ENCODE measurements around the gene CDC40. TPM values are rescaled to one million over a fixed set of nuclear protein-coding genes. Genes with fewer than 3 reads are reported as not detected.

The CDC40 gene
- total RNA-seq, 1 donor = 27.5 TPM

- Histone ChIP-seq H3K36me3 (ENCODE audit: insufficient read depth, low read length) (no peaks in the 10 kb centered on the region), H2AFZ (ENCODE audit: low read length) (no peak overlapping the region), H3K27me3 (ENCODE audit: insufficient read depth, low read length) (no peaks in the 10 kb centered on the region), H3K9me3 (ENCODE audit: low read depth, low read length) (no peaks in the 10 kb centered on the region), H3K27ac (ENCODE audit: low read depth, low read length) (no peak overlapping the region), H3K4me1 (ENCODE audit: insufficient read depth, low read length) (no peaks in the 10 kb centered on the region), H4K20me1 (ENCODE audit: insufficient read depth, low read length) (no peaks in the 10 kb centered on the region), H3K79me2 (ENCODE audit: insufficient read depth, low read length) (no peaks in the 10 kb centered on the region), H3K4me2 (ENCODE audit: insufficient read depth, low read length) (no peak overlapping the region), H3K4me3 (ENCODE audit: insufficient read depth, low read length) (no peak overlapping the region)
- no peak for TF ChIP-seq CTCF (IDR thresholded peaks at IDR 0.05; ENCODE audit: extremely low read depth, low read depth, low read length)
- DNase-seq (ENCODE audit: insufficient read length, low spot score, missing footprints) = no peak
These were observed 85.0 kb downstream of the CDC40 start for GRCh38 chr6:110265273-110265672.

GRCh38 chr6:110266996-110267395 is 86.8 kb downstream of the CDC40 start:
- Histone ChIP-seq H3K4me2 (ENCODE audit: insufficient read depth, low read length) (no peak overlapping the region), H4K20me1 (ENCODE audit: insufficient read depth, low read length) (no peaks in the 10 kb centered on the region), H3K27ac (ENCODE audit: low read depth, low read length) (no peak overlapping the region), H3K79me2 (ENCODE audit: insufficient read depth, low read length) (no peaks in the 10 kb centered on the region), H3K27me3 (ENCODE audit: insufficient read depth, low read length) (no peaks in the 10 kb centered on the region), H3K36me3 (ENCODE audit: insufficient read depth, low read length) (no peaks in the 10 kb centered on the region), H3K9me3 (ENCODE audit: low read depth, low read length) (no peaks in the 10 kb centered on the region), H3K4me1 (ENCODE audit: insufficient read depth, low read length) (no peaks in the 10 kb centered on the region), H2AFZ (ENCODE audit: low read length) (no peak overlapping the region), H3K4me3 (ENCODE audit: insufficient read depth, low read length) (no peak overlapping the region)
- TF ChIP-seq CTCF (IDR thresholded peaks at IDR 0.05; ENCODE audit: extremely low read depth, low read depth, low read length) = no peak
- DNase-seq (ENCODE audit: insufficient read length, low spot score, missing footprints) = no peak

- Histone ChIP-seq H2AFZ (ENCODE audit: low read length) (no peak overlapping the region), H3K4me1 (ENCODE audit: insufficient read depth, low read length) (no peaks in the 10 kb centered on the region), H3K36me3 (ENCODE audit: insufficient read depth, low read length) (no peaks in the 10 kb centered on the region), H3K79me2 (ENCODE audit: insufficient read depth, low read length) (no peaks in the 10 kb centered on the region), H3K9me3 (ENCODE audit: low read depth, low read length) (no peaks in the 10 kb centered on the region), H3K27me3 (ENCODE audit: insufficient read depth, low read length) (no peaks in the 10 kb centered on the region), H3K4me3 (ENCODE audit: insufficient read depth, low read length) (no peak overlapping the region), H4K20me1 (ENCODE audit: insufficient read depth, low read length) (no peaks in the 10 kb centered on the region), H3K4me2 (ENCODE audit: insufficient read depth, low read length) (no peak overlapping the region), H3K27ac (ENCODE audit: low read depth, low read length) (no peak overlapping the region)
- DNase-seq (ENCODE audit: insufficient read length, low spot score, missing footprints) = no peak
- no peak for TF ChIP-seq CTCF (IDR thresholded peaks at IDR 0.05; ENCODE audit: extremely low read depth, low read depth, low read length)
These were observed 89.4 kb downstream of the CDC40 start for GRCh38 chr6:110269623-110270022.

DNA sequence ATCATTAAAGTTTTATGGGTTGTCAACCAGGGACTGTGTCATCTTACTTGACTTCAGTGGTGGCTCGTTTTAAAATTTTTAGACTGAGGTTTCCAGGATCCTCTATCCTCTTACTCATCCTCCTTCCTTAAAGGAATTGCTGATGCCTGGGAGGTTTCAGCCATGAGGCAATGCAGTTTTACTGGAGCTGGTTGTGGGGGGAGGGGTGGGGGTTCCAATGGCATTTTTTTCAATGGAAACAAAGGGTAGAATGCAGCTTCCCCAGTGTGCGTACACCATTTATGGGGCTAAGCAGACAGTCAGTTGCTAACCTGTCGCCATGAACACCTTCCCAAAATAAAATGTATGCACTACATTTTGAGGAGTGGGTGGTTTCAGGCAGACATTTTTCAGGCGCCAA is 89.9 kb downstream of the CDC40 start:
- no peak overlapping the region for H3K4me2 ChIP-seq (ENCODE audit: insufficient read depth, low read length)
- H3K27ac ChIP-seq (ENCODE audit: low read depth, low read length) = no peak overlapping the region
- H4K20me1 ChIP-seq (ENCODE audit: insufficient read depth, low read length) = no peaks in the 10 kb centered on the region
- H3K27me3 ChIP-seq (ENCODE audit: insufficient read depth, low read length) = no peaks in the 10 kb centered on the region
- H3K4me1 ChIP-seq (ENCODE audit: insufficient read depth, low read length) = no peaks in the 10 kb centered on the region
- no peak overlapping the region for H2AFZ ChIP-seq (ENCODE audit: low read length)
- no peaks in the 10 kb centered on the region for H3K79me2 ChIP-seq (ENCODE audit: insufficient read depth, low read length)
- DNase-seq (ENCODE audit: insufficient read length, low spot score, missing footprints) = no peak
- H3K9me3 ChIP-seq (ENCODE audit: low read depth, low read length) = no peaks in the 10 kb centered on the region
- H3K36me3 ChIP-seq (ENCODE audit: insufficient read depth, low read length) = no peaks in the 10 kb centered on the region
- TF ChIP-seq CTCF (IDR thresholded peaks at IDR 0.05; ENCODE audit: extremely low read depth, low read depth, low read length) = no peak
- no peak overlapping the region for H3K4me3 ChIP-seq (ENCODE audit: insufficient read depth, low read length)
